ENCODE measurements around the gene TOMM20. TPM values are rescaled to one million over a fixed set of nuclear protein-coding genes. Genes with fewer than 3 reads are reported as not detected.

Gene TOMM20
- total and polyA plus RNA-seq, 9 of the 15 experiments (the other 6 are each of a cell fraction or from before 2014, with no cell fraction given) = 70.6 to 334 (median 159) TPM

DNA sequence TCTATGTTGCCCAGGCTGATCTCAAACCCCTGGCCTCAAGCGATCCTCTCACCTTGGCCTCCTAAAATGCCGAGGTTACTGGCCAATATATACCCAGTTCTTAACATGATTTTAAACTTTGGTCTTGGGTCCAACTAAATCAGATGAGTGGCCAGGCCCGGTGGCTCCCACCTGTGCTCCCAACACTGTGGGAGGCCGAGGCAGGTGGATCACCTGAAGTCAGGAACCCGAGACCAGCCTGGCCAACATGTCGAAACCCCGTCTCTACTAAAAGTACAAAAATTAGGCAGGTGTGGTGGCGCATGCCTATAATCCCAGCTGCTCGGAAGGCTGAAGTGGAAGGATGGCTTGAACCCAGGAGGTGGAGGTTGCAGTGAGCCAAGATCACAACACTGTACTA lies 29.6 kb downstream of the TOMM20 start:
- Histone ChIP-seq H2AFZ (ENCODE audit: low read depth, low read length) (no peak overlapping the region), H3K27ac (ENCODE audit: extremely low read depth, low read depth, low read length) (no peak overlapping the region), H3K4me2 (ENCODE audit: insufficient read depth, low read length) (no peak overlapping the region), H3K9me1 (ENCODE audit: control insufficient read depth, insufficient read depth, low read length) (no peaks in the 10 kb centered on the region), H3K79me2 (ENCODE audit: control insufficient read depth, insufficient read depth, low read length) (no peaks in the 10 kb centered on the region), H3K4me1 (replicated peaks in 1 of 2; ENCODE audit: control insufficient read depth in 2 of 2, insufficient read depth in 2 of 2, low read length in 2 of 2) (peaks cover 4% of the 10 kb centered on the region in 2 experiments; a peak in 4 of 5 replicates), H3K9ac (ENCODE audit: insufficient read depth in 1 of 2, low read depth in 2 of 2, low read length in 2 of 2) (no peak overlapping the region), H3K27me3 (ENCODE audit: control insufficient read depth in 2 of 2, insufficient read depth in 2 of 2, low read length in 2 of 2) (no peaks in the 10 kb centered on the region), H3K4me3 (no peak overlapping the region), H3K36me3 (ENCODE audit: control insufficient read depth, insufficient read depth, low read length) (no peaks in the 10 kb centered on the region), H3K9me3 (replicated peaks; ENCODE audit: control insufficient read depth, insufficient read depth, low read depth, low read length) (0 out of 2 replicates have a peak, but pooled peaks cover 2% of the 10 kb centered on the region), H4K20me1 (replicated peaks; ENCODE audit: control insufficient read depth, insufficient read depth, low read length) (no peaks in the 10 kb centered on the region; the same call in 1 of the 2 replicates)
- ChIA-PET CTCF (ENCODE audit: low intra/inter-chr PET ratio) (no interaction called here), POLR2A (no interaction called here)
- DNase-seq (ENCODE audit: extremely low read depth in 1 of 4, low spot score in 3 of 4) (no peak), FAIRE-seq (no peak), ATAC-seq (no peak)
- WGBS (ENCODE audit: insufficient coverage, low coverage, missing lambda C conversion rate) = 76% methylated on average over 9 of the region's 9 CpGs
- in situ Hi-C loops (cut with MboI) = loop anchor here (10.0 kb wide), 4 partner anchors 316 to 974 kb away; no protein-coding TSS in a partner anchor
- no TSS peak for BruUV-seq (replicated peaks)
- TF ChIP-seq HMG20B (CRISPR knock-in tag; IDR thresholded peaks at IDR 0.05) = no peak
- TF ChIP-seq SPI1 (IDR thresholded peaks at IDR 0.05; ENCODE audit: borderline replicate concordance, low read depth, low read length) = no peak
- no peak for TF ChIP-seq LEF1 (IDR thresholded peaks at IDR 0.05)
- no peak for TF ChIP-seq ZNF23 (CRISPR knock-in tag; IDR thresholded peaks at IDR 0.05)
- TF ChIP-seq, protein P1, sequence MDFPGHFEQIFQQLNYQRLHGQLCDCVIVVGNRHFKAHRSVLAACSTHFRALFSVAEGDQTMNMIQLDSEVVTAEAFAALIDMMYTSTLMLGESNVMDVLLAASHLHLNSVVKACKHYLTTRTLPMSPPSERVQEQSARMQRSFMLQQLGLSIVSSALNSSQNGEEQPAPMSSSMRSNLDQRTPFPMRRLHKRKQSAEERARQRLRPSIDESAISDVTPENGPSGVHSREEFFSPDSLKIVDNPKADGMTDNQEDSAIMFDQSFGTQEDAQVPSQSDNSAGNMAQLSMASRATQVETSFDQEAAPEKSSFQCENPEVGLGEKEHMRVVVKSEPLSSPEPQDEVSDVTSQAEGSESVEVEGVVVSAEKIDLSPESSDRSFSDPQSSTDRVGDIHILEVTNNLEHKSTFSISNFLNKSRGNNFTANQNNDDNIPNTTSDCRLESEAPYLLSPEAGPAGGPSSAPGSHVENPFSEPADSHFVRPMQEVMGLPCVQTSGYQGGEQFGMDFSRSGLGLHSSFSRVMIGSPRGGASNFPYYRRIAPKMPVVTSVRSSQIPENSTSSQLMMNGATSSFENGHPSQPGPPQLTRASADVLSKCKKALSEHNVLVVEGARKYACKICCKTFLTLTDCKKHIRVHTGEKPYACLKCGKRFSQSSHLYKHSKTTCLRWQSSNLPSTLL (IDR thresholded peaks at IDR 0.05) = no peak
- no peak for TF ChIP-seq KDM5B (IDR thresholded peaks at IDR 0.05; ENCODE audit: insufficient replicate concordance, low read depth, low read length)
- TF ChIP-seq ZFP36 (IDR thresholded peaks at IDR 0.05; ENCODE audit: low read depth, low read length, partially characterized antibody) = no peak
- no peak for TF ChIP-seq EP400 (IDR thresholded peaks at IDR 0.05)
- TF ChIP-seq MCM5 (IDR thresholded peaks at IDR 0.05; ENCODE audit: low read depth) = no peak
- TF ChIP-seq, protein P2, sequence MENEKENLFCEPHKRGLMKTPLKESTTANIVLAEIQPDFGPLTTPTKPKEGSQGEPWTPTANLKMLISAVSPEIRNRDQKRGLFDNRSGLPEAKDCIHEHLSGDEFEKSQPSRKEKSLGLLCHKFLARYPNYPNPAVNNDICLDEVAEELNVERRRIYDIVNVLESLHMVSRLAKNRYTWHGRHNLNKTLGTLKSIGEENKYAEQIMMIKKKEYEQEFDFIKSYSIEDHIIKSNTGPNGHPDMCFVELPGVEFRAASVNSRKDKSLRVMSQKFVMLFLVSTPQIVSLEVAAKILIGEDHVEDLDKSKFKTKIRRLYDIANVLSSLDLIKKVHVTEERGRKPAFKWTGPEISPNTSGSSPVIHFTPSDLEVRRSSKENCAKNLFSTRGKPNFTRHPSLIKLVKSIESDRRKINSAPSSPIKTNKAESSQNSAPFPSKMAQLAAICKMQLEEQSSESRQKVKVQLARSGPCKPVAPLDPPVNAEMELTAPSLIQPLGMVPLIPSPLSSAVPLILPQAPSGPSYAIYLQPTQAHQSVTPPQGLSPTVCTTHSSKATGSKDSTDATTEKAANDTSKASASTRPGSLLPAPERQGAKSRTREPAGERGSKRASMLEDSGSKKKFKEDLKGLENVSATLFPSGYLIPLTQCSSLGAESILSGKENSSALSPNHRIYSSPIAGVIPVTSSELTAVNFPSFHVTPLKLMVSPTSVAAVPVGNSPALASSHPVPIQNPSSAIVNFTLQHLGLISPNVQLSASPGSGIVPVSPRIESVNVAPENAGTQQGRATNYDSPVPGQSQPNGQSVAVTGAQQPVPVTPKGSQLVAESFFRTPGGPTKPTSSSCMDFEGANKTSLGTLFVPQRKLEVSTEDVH (IDR thresholded peaks at IDR 0.05; ENCODE audit: low read depth, partially characterized antibody) = no peak
- intact Hi-C loops (cut with micrococcal nuclease) = no loop called here
